ENCODE results near the gene MAPKAPK5. TPM values are rescaled to one million over a fixed set of nuclear protein-coding genes. Genes with fewer than 3 reads are reported as not detected.
"Not testable (repeated sequence)": the region's sequence is repeated elsewhere in the genome, so short reads cannot be mapped to it uniquely, and the experiment has no call there.

The MAPKAPK5 gene
- total RNA-seq, 1 donor from 2014 or later: 48.9 TPM

- H3K27ac ChIP-seq: no peak overlapping the region
- no peaks in the 10 kb centered on the region for H3K27me3 ChIP-seq
- no peak for TF ChIP-seq CTCF (IDR thresholded peaks at IDR 0.05)
- peaks cover 14% of the 10 kb centered on the region for H3K36me3 ChIP-seq
- intact Hi-C loops (cut with DNase I): no loop called here
- DNase-seq (no peak), ATAC-seq (no peak)
- H3K4me3 ChIP-seq: no peak overlapping the region
- no peaks in the 10 kb centered on the region for H3K9me3 ChIP-seq
- no peaks in the 10 kb centered on the region for H3K4me1 ChIP-seq
These were observed 85.3 kb downstream of the MAPKAPK5 start for GRCh38 chr12:111927346-111927745.

- H3K36me3 ChIP-seq: peaks cover 24% of the 10 kb centered on the region
- no peaks in the 10 kb centered on the region for H3K4me1 ChIP-seq
- no peaks in the 10 kb centered on the region for H3K27me3 ChIP-seq
- ATAC-seq (no peak), DNase-seq (no peak)
- intact Hi-C loops (cut with DNase I): no loop called here
- no peaks in the 10 kb centered on the region for H3K9me3 ChIP-seq
- H3K27ac ChIP-seq: no peak overlapping the region
- H3K4me3 ChIP-seq: no peak overlapping the region
- TF ChIP-seq CTCF (IDR thresholded peaks at IDR 0.05): no peak
These were observed 90.2 kb downstream of the MAPKAPK5 start for GRCh38 chr12:111932241-111932640.

- no peak for TF ChIP-seq CTCF (IDR thresholded peaks at IDR 0.05)
- Histone ChIP-seq H3K4me1 (no peaks in the 10 kb centered on the region), H3K27me3 (no peaks in the 10 kb centered on the region), H3K27ac (no peak overlapping the region), H3K4me3 (no peak overlapping the region), H3K36me3 (peaks cover 15% of the 10 kb centered on the region), H3K9me3 (no peaks in the 10 kb centered on the region)
- intact Hi-C loops (cut with DNase I): no loop called here
- DNase-seq (no peak), ATAC-seq (no peak)
These were observed 94.8 kb downstream of the MAPKAPK5 start for GRCh38 chr12:111936869-111937268.

GRCh38 chr12:111937429-111937828, 95.4 kb downstream of the MAPKAPK5 start:
- Histone ChIP-seq H3K27ac (no peak overlapping the region), H3K4me3 (no peak overlapping the region), H3K9me3 (no peaks in the 10 kb centered on the region), H3K4me1 (no peaks in the 10 kb centered on the region), H3K27me3 (no peaks in the 10 kb centered on the region), H3K36me3 (peaks cover 10% of the 10 kb centered on the region)
- intact Hi-C loops (cut with DNase I): no loop called here
- DNase-seq (no peak), ATAC-seq (no peak)
- TF ChIP-seq CTCF (IDR thresholded peaks at IDR 0.05): no peak

GRCh38 chr12:111942557-111942956, 100.5 kb downstream of the MAPKAPK5 start:
- intact Hi-C loops (cut with DNase I): no loop called here
- no peak overlapping the region for H3K4me3 ChIP-seq
- no peak for ATAC-seq
- no peaks in the 10 kb centered on the region for H3K4me1 ChIP-seq
- no peaks in the 10 kb centered on the region for H3K36me3 ChIP-seq
- no peaks in the 10 kb centered on the region for H3K9me3 ChIP-seq
- DNase-seq: no peak
- TF ChIP-seq CTCF (IDR thresholded peaks at IDR 0.05): no peak
- no peak overlapping the region for H3K27ac ChIP-seq
- H3K27me3 ChIP-seq: no peaks in the 10 kb centered on the region

- Histone ChIP-seq H3K27me3 (no peaks in the 10 kb centered on the region), H3K4me1 (no peaks in the 10 kb centered on the region), H3K27ac (no peak overlapping the region), H3K36me3 (no peaks in the 10 kb centered on the region), H3K9me3 (no peaks in the 10 kb centered on the region), H3K4me3 (no peak overlapping the region)
- no peak for ATAC-seq
- intact Hi-C loops (cut with DNase I): no loop called here
- DNase-seq: no peak
- TF ChIP-seq CTCF (IDR thresholded peaks at IDR 0.05): no peak
These were observed 101.9 kb downstream of the MAPKAPK5 start for GRCh38 chr12:111943929-111944328.

GRCh38 chr12:111950961-111951676, 109.1 kb downstream of the MAPKAPK5 start:
- ATAC-seq; H3K4me3 ChIP-seq; intact Hi-C loops (cut with DNase I); H3K4me1 ChIP-seq; H3K36me3 ChIP-seq; H3K27ac ChIP-seq; H3K9me3 ChIP-seq; H3K27me3 ChIP-seq; DNase-seq: not testable (repeated sequence)
